HG03097 (cell line): Measurements from ENCODE around the gene IQGAP2.

Experiments used
- ATAC-seq: cut with Tn5 transposase; IDR thresholded peaks from one replicate; pipeline ENCODE4 v1.9.1; 2021; ENCODE audit not compliant: unreplicated experiment, low FRiP score

The IQGAP2 gene

DNA sequence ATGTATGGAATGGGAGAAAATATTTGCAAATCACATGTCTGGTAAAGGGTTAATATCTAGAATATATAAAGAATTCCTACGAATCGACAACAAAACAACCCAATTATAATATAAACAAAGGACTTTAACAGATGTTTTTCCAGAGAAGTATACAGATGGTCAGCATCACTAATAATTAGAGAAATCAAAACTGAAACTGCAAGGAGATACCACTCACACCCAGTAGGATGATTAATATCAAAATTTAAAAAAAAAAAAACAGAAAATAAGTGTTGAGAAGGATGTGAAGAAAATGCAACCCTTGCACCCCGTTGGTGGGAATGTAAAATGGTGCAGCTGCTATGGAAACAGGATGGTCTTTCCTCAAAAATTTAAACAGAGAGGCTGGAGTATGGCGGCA lies 278.2 kb downstream of the IQGAP2 start:
- ATAC-seq, result no peak

DNA sequence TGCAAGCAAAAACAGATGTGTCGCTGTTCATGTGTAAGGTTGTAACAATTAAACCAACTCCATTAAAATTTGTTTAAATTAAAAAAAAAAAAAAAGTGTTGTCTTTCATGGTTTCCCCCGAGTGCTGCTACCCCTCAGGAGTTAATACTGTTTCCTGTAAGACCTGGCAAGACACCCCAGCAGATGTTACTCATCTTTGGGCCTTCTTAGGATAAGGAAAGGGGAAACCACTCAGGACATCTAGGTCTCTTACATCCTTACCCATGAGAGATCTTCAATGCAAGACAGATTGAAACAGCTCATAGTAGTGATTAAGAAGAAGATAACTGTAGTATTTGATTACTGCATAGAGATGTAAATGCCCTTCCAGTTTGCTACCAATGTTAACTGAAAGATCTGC lies 279.3 kb downstream of the IQGAP2 start:
- no peak for ATAC-seq

DNA sequence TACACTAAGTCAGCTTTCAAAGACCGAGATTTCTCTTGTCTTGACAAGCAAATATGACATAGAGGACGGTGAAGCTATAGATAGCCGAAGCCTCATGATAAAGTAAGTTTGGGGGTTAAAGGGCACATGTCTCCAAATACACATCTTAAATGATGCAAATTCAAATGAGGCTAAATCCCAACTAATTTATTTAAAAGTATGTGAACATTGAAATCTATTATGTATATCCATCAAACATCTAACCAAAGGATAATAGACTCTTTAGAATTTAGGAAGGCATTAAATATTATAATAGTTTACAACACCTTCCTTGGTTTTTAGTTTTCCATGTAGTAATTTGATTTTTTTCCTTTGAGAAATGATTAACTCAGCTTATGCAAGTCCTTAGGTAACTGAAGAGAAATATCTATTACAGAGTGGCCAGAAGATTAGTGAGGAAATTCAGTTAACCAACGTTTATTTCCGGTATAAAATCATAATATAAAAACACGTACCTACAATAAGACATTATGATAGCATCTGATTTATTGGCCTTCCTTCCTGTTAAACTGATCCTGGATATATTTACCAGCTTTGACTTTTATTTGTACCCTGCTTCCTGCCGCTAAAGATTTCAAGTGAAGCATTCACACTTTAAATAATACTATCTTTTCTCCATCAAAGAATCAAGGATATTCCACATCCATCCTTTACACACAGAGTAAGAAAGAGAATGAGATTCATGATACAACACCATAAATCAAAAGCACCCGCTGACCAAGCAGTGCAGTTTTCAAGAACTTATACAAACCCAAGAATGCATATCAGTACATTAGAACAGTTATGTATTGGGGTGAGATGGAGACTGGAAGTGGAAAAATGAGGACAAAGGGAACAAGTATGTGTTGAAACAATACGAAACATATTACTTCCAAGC lies 281.0 kb downstream of the IQGAP2 start:
- ATAC-seq, result no peak

DNA sequence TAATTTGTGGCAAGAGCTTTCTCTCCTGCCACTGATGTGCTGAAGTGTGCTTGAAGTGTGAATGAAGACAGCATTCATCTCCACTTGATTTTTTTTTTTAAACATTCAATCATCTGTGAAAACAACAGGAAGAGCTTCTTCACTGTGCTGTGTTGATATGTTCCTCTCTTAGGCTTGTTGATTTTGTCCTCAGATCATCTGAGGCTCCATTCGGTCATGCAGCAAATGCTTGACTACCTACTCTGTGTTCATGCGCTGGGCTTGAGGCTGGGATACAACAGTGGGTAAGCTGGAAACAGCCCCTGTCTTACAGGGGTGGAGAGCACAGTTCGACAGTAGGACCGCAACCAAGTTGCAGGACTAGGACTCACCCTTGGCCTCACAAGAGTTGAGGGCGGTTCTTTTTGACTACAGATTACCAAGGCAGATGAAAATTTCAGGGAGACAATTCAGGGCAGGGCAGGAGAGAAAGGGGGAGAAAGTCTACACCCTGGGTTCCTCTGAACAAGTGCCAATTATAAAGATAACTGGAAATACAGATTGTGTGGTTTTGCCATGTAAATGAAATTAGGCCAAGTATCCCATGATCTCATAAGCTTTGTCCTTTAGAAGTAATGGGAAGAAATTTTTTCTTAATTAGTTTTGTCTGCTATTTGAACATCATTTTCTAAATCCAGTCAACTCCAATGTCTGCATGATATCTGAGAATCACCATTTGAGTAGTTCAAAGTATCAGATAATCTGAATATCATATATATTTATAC lies 281.9 kb downstream of the IQGAP2 start:
- ATAC-seq, result no peak

DNA sequence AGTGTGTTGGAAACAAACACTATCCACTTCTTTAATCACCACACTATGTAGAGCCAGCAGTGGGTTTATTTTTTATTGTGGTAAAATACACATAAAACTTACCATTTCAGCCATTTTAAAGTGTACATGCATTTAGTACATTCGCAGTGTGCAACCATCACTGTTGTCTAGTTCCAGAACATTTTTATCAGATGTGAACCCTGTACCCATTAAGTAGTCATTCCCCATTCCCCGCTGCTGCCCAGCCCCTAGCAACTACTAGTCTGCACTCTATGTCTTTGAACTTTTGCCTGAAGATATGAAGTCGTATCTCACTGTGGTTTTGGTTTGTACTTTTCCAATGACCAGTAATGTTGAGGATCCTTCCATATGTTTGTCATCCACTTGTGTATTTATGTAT lies 282.6 kb downstream of the IQGAP2 start:
- no peak for ATAC-seq

DNA sequence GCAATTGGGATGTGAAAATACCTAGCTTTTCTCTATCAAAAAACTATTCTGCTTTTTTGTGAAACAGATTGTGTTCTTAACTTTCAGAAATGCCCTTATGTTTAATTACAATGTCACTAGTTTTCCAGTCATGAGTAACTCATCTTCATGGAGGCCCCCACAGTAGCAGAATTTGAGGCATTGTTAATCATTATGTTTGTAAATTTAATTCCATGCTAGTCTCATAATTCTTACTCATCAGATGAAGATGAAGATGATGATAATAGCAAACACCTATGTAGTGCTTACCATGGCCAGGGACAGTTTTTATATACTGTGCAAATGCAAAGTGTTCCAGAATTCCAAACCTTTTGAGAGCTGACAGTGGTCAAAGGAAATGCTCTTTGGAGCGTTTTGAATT lies 285.1 kb downstream of the IQGAP2 start:
- ATAC-seq, result no peak

DNA sequence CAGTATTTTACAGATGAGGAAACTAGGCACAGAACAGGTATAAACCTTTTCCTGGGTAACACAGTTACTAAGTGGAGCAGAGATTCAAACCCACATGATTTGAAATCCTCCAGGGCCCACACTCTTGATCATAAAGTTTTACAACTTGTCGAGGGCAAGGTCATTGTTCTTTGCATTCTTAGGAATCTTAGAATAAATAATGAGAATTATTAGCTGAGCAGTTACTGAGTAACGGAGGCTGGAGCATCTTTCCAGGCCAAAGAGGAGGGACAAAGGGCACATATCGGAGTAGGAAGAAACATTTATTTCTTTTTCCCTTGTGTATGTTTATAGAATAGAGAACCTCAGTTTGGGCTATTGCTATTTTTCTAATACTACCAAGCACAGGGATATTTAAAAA lies 285.8 kb downstream of the IQGAP2 start:
- ATAC-seq, result no peak

DNA sequence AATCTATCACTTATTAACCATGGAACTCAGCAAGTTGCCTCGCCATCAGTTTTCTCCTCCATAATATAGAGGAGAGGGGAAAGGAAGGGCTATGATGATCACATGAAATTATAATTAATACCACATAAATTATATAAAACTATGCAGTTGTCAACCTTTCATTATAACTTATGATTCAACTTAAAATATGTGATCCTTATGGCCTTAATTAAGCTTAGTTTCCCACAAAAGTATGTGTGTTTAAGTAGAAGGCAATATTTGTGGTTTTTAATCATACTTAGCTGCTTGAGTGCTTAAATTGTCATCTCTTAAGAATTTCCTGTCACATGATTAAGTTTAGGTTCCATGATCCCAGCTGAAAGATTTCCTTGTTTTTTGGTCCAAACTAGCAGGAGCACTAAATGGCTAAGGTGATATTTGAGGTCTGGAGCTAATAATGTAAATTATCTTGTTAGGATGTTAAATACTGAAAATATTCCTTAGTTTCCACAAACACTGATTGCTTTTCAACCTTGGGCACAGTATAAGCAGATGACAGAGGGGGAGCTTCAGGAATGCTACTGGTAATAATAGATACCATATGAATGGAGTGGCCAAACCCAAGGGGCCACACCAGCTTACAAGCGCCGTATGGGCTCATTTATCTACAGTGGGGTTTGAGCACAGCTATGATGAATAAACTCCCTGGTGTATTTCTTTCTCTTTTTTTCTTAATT lies 286.4 kb downstream of the IQGAP2 start:
- ATAC-seq, result no peak

DNA sequence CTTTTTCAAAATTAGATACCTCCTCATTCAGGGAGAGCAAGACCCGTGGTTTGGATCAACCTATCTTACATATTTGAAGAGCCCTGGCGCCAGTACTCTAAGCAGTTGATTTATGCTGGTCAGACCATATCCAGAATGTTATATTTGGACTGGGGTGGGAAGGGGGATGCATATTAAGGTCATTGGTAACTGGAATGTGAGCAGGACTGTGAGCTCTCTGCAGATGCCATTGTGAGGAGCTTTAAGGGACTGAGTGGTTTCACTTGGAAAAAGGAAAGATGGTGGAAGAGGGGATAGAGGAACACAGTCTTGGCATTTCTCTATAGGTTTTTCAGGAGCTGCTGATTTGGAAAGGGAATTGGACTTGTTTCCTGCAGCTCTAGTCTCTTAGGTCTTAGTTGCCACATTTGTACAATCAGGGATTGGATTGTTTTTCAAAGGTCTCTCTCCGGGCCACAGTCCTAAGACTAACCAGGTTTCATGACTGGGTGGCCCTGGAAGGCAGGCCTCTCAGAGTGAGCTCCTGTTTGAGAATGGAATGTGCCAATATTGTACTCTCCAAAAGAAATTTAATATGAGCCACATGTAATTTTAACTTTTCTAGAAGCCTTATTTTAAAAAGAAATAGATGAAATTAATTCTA lies 287.1 kb downstream of the IQGAP2 start:
- no peak for ATAC-seq

DNA sequence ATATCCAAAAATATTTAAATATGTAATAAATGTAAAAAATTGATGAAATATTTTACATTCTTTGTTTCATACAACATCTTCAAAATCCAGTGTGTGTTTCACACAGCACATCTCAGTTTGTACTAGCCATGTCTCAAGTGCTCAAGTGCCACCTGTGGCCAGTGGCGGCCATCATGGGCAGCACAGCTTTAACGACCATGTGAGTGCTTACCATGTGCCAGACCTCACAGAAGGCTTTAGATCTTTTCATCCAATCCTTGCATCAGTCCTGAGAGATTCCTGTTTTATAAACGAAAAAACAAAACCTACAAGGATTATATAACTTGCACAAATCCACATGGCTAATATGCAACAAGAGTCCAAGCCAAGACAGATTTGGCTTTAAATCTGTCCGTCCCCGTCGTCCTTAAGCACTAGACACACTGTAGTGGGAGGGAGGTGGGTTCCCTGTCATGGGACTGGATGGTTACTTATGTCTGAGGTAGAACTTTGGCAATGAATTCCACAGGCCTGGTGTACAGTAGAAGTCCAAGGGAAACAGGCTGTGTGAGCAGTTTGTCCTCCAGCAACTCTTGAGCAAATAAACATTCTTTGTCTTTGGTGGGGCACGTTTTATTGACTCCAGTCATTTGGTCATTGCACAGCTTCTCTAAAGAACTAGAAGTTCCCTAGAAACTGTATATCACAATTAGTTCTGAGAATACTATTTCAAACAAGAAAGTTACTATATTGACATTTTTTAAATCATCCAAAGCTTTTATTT lies 287.8 kb downstream of the IQGAP2 start:
- ATAC-seq, result no peak

DNA sequence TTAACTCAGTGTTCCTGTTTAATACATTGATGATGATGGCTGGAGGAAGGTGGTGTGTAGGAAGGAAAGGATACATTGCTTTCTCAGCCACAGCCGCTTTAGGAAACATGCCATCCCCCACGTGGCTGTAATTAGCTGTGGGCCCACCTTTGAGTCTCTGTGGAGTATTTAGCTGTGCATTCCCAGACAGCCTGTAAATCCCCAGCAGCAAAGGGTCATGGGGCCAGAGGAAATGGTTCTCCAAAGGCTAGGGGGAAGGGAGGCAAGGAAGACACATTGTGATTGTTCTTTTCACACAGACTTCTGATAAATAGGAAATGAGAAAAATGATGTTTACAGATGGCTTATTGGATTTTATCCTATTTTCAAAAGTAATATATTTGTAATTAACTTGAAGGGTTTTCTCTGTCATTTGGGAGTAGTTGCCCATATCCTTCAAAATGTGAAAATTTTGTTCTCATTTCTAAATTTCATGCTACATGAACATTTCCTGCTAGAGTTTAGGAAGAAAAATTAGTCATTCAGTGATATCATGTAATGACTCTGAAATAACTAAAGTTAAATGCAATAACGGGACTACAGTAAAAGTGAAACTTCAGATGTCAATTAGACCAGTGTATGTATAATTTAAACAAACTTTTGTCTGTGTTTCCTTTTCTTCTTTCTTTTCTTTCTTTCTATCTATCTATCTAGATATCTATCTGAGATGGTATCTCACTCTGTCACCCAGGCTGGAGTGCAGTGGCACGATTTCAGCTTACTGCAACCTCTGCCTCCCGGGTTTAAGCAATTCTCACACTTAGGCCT lies 288.6 kb downstream of the IQGAP2 start:
- no peak for ATAC-seq

DNA sequence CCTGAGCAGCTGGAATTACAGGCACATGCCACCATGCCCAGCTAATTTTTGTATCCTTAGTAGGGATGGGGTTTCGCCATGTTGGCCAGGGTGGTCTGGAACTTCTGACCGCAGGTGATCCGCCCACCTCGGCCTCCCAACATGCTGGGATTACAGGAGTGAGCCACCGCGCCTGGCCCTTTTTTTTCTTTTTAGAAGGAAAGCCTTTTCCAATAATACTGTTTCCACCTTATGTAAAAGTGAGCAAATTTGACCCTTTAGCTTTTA lies 289.1 kb downstream of the IQGAP2 start:
- no peak for ATAC-seq

DNA sequence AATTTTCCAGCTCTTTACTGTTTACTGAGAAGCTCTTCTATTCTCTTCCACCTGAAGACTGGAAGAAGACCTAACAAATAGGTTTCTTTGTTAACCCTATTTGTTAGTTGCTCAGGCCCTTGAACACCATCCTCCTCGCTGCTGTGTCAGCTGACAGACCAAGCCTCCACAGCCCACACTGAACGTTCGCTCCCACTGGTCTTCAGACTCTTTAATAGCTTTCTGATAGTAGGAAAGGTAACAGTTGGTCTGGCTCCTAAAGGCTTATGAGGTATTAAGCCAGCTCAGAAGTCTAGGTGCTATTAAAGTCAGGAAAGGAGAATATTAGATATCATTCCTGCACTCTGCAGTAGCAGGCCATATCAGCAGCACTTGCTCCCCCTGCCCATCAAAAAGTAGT lies 289.6 kb downstream of the IQGAP2 start:
- ATAC-seq, result no peak

DNA sequence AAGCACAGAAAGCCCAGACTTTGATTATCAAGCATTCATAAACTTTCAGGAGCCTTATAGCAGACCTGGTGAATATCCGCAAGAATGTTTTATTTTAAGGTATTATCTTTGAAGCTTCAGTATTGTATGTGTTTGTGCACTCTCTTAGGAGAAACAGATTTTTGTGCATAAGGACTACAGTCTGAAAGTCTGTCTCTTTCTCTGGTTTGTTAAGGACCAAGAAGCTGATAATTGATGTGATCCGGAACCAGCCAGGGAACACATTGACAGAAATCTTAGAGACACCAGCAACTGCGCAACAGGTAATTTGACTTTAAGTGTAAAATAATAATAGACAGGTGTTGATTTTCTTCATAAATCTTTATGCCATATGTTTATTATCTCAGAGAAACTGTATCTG lies 290.1 kb downstream of the IQGAP2 start:
- ATAC-seq, result no peak

DNA sequence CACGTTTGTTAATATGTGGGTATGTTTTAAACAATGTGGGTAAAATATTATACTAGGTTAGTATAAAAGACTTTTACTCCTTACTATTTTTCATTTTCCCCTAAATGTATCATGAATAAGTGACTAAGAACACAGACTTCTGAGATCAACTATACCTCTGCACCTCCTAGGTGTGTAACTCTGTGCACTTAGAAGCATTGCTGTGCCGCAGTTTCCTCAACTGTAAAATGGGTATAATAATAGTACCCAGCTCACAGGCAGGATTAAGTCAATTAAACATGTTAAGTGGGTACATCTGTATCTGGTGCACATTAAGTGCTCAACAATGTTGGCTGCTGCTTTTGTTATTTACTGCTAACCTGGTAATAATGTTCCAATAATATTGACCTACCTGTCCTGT lies 291.2 kb downstream of the IQGAP2 start:
- no peak for ATAC-seq

DNA sequence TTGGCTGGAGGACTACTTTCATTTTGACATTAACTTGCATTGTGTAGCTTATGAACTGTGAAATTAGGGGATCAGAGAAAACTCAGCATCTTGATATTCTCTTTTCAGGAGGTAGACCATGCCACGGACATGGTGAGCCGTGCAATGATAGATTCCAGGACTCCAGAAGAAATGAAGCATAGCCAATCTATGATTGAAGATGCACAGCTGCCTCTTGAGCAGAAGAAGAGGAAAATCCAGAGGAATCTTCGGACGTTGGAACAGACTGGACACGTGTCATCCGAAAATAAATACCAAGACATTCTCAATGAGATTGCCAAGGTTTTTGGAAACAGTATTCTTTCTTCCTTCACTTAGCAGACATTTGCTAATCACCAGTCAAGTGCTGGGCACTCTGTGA lies 292.3 kb downstream of the IQGAP2 start:
- no peak for ATAC-seq

DNA sequence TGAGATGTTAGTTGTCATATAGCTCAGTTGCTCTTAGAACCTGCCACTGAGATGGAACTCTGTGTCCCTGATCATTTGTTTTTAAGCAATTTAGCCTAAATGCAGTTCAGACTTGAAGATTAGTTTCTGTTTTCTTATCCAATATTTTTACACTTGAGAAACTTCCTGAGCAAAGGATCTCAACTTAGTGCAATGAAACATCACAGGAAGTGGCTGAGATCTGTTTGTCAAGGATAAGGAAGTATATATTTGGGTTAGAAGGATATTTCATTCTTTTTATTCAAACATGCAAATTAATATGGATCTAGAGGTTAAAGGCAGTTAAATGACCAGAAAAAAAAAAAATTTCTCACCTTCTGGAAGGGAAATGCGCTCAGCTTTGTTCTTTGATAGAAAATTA lies 293.2 kb downstream of the IQGAP2 start:
- ATAC-seq, result no peak

DNA sequence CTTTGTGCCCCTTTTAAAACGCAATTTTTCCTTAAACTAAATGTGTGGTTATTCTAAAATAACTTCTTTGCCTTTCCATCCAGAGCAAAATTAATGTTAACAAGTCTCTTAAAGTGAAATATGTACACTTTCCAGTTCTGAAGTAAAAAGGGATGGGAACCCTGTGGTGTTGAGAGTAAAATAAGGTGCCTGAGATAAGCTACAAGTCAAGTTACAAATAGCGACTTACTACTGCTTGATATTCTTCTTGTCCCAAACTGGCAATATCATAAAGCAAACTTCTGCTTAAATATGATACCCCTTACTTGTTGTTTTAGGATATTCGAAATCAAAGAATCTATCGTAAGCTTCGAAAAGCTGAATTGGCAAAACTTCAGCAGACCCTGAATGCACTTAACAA lies 294.6 kb downstream of the IQGAP2 start:
- no peak for ATAC-seq

DNA sequence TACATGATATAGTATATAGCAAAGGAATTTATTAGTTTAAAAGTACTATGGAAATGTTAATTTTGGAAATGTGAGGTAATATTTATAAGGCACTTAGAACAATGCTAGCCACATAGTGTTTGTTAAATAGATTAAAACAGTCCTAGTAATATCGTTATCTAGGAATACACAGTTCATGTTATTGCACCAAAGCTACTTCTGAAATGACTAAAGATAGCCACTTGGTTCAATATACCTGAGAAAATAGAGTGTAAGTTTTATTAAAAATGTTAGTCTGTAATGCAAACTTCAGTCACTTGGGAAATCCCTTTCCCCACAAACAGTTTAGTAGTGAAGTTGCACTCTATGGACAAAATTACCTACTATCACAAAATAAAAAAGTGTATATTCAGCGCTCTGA lies 297.5 kb downstream of the IQGAP2 start:
- no peak for ATAC-seq

DNA sequence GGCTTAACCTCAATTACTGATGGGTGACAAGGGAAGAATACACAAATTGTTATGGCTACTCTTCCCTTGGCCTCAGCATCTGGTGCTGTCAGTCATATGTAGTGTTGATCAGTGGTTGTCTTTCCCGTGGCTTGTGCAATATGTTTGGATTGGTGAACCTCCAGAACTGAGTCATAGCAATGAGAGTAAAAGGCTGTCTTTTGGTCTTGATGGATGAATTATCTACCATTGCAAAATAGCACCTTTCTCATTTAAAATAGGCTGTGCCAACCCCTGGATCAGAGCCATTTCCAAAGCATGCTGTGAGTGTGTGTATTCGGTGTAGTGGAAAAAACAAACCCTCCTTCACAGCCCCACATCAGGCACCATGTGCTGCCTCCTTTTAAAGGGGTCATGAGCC lies 298.2 kb downstream of the IQGAP2 start:
- no peak for ATAC-seq
